Right lobe of liver (tissue), 4 donors: Measurements from ENCODE around the gene THADA.

Source experiments
- POLR2A ChIP-seq: fragments of 450-650 bp; IDR thresholded peaks from one replicate; pipeline ENCODE4 v1.6.1; 2017; ENCODE audit warnings: antibody characterized with exemption, mild to moderate bottlenecking
- TF ChIP-seq, protein P1 (sequence below), 4 donors: fragments of 200-600 bp in 3 of 4; fragments of 450-650 bp in 1 of 4; IDR thresholded peaks; one replicate each; pipeline versions ENCODE4 v1.5.1 to v1.8.0; 2016 to 2022; ENCODE audit warnings: antibody characterized with exemption in 4 of 4, mild to moderate bottlenecking in 2 of 4
- donor health status: DM: no; HTN: no; CAD: no.
- donor health status: DM: no; HTN: no; CAD: no.
- donor health status: DM: no; HTN: yes; CAD: no.

DNA sequence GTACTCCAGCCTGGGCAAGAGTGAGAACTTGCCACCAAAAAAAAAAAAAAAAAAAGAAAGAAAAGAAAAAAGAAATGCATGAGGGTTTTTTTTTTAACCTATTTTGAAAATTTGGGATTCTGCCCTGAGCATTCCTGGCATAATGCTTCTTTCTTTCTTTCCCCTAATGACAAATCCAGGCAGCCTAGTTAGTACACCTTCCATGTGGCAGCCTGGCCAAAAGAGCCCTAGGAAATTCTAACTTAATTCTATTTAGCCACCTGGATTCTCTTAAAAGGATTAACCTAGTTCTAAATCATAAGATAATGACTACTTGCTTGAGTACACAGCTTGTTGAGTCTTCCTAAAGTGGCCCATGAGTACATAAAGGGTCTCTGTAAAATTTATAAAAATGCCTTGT lies 160.1 kb downstream of the THADA start:
- TF ChIP-seq, protein P1, sequence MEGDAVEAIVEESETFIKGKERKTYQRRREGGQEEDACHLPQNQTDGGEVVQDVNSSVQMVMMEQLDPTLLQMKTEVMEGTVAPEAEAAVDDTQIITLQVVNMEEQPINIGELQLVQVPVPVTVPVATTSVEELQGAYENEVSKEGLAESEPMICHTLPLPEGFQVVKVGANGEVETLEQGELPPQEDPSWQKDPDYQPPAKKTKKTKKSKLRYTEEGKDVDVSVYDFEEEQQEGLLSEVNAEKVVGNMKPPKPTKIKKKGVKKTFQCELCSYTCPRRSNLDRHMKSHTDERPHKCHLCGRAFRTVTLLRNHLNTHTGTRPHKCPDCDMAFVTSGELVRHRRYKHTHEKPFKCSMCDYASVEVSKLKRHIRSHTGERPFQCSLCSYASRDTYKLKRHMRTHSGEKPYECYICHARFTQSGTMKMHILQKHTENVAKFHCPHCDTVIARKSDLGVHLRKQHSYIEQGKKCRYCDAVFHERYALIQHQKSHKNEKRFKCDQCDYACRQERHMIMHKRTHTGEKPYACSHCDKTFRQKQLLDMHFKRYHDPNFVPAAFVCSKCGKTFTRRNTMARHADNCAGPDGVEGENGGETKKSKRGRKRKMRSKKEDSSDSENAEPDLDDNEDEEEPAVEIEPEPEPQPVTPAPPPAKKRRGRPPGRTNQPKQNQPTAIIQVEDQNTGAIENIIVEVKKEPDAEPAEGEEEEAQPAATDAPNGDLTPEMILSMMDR (IDR thresholded peaks at IDR 0.05): no peak
- TF ChIP-seq POLR2A: no peak
